ENCODE measurements around the gene AP3D1.
A peak's percentile ranks its signal among the peaks of the same experiment; 100 is the strongest.

The AP3D1 gene

GRCh38 chr19:2053601-2054389 lies 97.6 kb downstream of the AP3D1 start:
- H3K36me3 ChIP-seq (ENCODE audit: insufficient read depth, low read length): no peaks in the 10 kb centered on the region
- H3K27ac ChIP-seq (ENCODE audit: low read depth, low read length): no peak overlapping the region
- H3K9me3 ChIP-seq (ENCODE audit: insufficient read depth, low read depth, low read length): no peaks in the 10 kb centered on the region
- no peaks in the 10 kb centered on the region for H3K27me3 ChIP-seq (ENCODE audit: insufficient read depth, low read length)
- no peak overlapping the region for H3K4me3 ChIP-seq (ENCODE audit: low read length)
- H3K4me1 ChIP-seq (ENCODE audit: insufficient read depth, low read length): no peaks in the 10 kb centered on the region
- H3K9ac ChIP-seq (ENCODE audit: low read depth, low read length): no peak overlapping the region
- 94% methylated on average over 24 of the region's 24 CpGs for WGBS

GRCh38 chr19:2051773-2052704 lies 99.3 kb downstream of the AP3D1 start:
- no peaks in the 10 kb centered on the region for H3K4me1 ChIP-seq (ENCODE audit: insufficient read depth, low read length)
- H3K9ac ChIP-seq (ENCODE audit: low read depth, low read length): no peak overlapping the region
- H3K27ac ChIP-seq (ENCODE audit: low read depth, low read length): no peak overlapping the region
- peak overlapping the region; percentile 53; the same call in 1 of the 2 replicates for H3K4me3 ChIP-seq (ENCODE audit: low read length)
- no peaks in the 10 kb centered on the region for H3K9me3 ChIP-seq (ENCODE audit: insufficient read depth, low read depth, low read length)
- no peaks in the 10 kb centered on the region for H3K27me3 ChIP-seq (ENCODE audit: insufficient read depth, low read length)
- H3K36me3 ChIP-seq (ENCODE audit: insufficient read depth, low read length): peaks cover under 1% of the 10 kb centered on the region; the same call in 1 of the 2 replicates
- 90% methylated on average over 18 of the region's 18 CpGs for whole genome bisulfite sequencing

GRCh38 chr19:2050991-2051772 lies 100.2 kb downstream of the AP3D1 start, which contains the start of gene MKNK2:
MKNK2 (minus strand) TSS chr19:2051244; CDS start chr19:2050851, 393 bp downstream.
- no peaks in the 10 kb centered on the region for H3K27me3 ChIP-seq (ENCODE audit: insufficient read depth, low read length)
- no peaks in the 10 kb centered on the region for H3K4me1 ChIP-seq (ENCODE audit: insufficient read depth, low read length)
- H3K9ac ChIP-seq (ENCODE audit: low read depth, low read length): peak within 1 kb of the TSS; percentile 80
- 0 out of 2 replicates have a peak within 1 kb of the TSS, but pooled peaks have one; percentile 5 for H3K27ac ChIP-seq (ENCODE audit: low read depth, low read length)
- no peaks in the 10 kb centered on the region for H3K9me3 ChIP-seq (ENCODE audit: insufficient read depth, low read depth, low read length)
- H3K36me3 ChIP-seq (ENCODE audit: insufficient read depth, low read length): peaks cover 7% of the 10 kb centered on the region; the same call in 1 of the 2 replicates
- 3% methylated on average over 93 of the region's 93 CpGs for WGBS
- H3K4me3 ChIP-seq (ENCODE audit: low read length): peak within 1 kb of the TSS; percentile 94
